Measurements from ENCODE around the gene FGF23.
A peak's percentile ranks its signal among the peaks of the same experiment; 100 is the strongest.

Gene FGF23

DNA sequence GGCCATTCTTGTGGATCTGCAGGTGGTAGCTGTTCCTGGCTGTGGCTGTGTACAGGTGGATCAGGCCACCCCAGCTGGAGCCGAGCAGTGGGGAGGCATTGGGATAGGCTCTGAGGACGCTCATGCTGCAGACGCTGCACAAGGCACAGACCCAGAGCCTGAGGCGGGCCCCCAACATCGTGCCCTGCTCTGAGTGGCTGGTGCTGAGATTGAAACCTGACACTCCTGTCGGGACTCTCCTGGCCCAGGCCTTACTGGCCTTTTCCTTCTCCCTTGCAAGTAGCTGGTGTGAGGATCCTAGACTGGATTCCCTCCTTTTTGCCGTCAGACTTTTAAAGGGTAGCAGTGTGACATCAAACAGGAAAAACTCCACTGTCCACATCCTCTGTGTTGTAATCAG lies at the start of gene FGF23:
Gene FGF23 (minus strand): TSS at position 308 of the 400 bp plus-strand sequence. CDS start 130 bp downstream, at position 178.
- H3K27ac ChIP-seq, result no peak within 1 kb of the TSS
- TF ChIP-seq, protein P1, sequence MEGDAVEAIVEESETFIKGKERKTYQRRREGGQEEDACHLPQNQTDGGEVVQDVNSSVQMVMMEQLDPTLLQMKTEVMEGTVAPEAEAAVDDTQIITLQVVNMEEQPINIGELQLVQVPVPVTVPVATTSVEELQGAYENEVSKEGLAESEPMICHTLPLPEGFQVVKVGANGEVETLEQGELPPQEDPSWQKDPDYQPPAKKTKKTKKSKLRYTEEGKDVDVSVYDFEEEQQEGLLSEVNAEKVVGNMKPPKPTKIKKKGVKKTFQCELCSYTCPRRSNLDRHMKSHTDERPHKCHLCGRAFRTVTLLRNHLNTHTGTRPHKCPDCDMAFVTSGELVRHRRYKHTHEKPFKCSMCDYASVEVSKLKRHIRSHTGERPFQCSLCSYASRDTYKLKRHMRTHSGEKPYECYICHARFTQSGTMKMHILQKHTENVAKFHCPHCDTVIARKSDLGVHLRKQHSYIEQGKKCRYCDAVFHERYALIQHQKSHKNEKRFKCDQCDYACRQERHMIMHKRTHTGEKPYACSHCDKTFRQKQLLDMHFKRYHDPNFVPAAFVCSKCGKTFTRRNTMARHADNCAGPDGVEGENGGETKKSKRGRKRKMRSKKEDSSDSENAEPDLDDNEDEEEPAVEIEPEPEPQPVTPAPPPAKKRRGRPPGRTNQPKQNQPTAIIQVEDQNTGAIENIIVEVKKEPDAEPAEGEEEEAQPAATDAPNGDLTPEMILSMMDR (conservative IDR thresholded peaks at IDR 0.05), result no peak

DNA sequence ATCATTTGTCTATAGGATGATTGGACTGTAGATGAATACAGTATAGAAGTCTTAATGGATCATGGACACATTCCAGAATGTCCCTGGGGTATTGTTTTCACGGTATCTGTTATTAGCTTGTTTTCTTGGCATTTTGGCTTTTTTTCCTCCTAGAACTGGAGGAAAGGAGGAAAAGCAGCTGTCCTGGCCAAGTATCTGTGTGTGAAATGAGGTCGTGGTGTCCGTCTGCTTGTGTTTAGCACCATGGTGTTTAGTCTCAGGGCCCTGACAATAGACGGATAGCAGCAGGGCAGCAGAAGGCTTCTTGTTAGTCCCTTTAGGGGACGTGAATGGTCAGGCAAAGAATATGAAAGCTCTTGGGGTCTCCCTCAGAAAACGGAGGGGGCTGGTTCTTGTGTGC lies 44.9 kb upstream of the FGF23 start:
- TF ChIP-seq, protein P1 (conservative IDR thresholded peaks at IDR 0.05), result no peak
- H3K27ac ChIP-seq, result no peak overlapping the region

DNA sequence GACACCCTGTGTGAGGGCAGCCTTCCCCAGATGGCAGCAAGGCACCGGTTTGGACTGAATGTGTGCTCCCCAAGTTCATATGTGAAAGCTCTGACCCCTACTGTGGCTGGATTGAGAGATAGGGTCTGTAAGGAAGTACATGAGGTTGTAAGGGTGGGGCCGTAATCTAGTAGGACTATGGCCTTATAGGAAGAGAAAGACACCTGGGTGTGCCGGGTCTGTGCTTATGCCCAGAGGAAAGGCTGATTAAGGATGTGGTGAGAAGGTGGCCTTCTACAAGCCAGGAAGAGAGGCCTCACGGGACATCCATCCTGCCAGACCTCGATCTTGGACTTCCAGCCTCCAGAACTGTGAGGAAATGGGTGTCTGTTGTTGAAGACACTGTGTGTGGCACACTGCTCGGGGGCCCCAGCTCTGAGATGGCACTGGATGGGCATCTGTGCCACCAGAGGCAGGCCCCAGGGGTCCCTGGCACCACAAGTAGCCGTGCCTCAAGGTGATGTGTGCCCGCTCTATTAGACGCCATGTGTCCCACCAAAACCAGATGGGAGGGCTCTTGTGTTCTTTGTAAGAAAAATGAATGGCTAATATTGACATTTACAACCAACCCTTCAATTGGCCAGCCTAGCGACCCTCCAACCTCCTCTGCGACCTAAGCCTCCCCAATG lies 44.1 kb upstream of the FGF23 start:
- TF ChIP-seq, protein P1 (conservative IDR thresholded peaks at IDR 0.05), result no peak
- no peak overlapping the region for H3K27ac ChIP-seq

DNA sequence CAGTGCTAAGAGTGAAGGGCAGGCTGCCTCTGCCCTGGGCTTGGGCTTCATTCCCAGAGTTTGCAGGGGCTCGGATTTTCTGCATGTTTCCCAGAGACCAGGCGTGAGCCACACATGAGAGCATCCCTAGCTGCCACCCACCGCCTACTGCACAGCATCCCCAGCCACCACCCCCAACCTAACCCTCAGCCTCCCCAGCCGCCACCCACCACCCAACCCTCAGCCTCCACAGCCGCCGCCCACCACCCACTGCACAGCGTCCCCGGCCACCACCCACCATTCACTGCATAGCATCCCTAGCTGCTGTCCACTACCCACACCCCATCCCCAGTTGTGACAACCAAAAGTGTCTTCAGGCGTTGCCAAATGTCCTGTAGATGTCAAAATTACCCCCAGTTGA lies 43.5 kb upstream of the FGF23 start:
- H3K27ac ChIP-seq, result no peak overlapping the region

DNA sequence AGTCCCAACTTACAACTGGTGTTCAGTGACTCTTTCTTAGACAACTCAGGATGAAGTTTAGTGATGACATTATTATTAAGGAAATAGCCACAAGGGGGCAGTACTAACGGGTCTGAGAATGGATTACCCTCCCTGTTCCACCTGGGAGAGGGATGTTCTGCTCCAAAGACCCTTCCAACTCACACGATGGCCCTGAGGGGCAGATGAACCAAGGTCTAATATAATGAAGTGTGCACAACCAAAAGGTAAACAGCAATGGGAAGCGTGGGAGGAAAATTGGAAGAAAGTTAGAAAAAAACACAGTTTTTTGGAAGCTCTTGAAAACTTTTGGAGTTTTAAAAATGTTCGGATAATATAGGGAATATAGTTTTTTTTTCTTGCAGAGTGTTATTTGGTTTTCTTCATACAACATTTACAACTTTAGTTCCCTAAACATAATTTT lies 42.1 kb upstream of the FGF23 start:
- TF ChIP-seq, protein P1 (conservative IDR thresholded peaks at IDR 0.05), result peak; percentile 84
- H3K27ac ChIP-seq, result no peak overlapping the region

More for the DNA sequence above, 43.5 kb upstream of the FGF23 start:
- TF ChIP-seq, protein P1 (conservative IDR thresholded peaks at IDR 0.05), result no peak

DNA sequence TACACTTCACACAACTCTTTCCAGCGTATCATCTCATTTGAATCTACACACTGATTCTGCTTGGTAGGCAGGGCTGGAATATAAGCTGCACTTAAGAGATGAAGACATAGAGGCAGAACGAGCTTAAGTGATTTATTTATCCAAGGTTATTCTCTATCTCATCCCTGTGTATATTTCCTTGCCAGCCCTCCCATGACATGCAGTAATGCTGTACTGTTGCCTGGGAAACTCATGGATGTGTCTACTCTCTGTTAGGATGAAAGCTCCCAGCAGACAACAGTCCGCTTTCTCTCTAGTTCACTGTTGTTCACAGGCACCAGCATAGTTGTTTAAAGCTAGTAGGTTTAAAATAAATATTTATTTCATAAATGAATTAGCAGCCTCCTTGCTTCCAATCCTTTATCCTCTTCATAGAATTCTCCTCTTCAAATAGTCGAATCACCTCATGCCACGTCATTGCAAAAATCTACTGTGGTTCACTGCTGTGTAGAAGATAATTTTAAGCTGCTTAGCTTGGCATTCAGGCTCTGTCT lies 40.7 kb upstream of the FGF23 start:
- H3K27ac ChIP-seq, result no peak overlapping the region
- TF ChIP-seq, protein P1 (conservative IDR thresholded peaks at IDR 0.05), result no peak

DNA sequence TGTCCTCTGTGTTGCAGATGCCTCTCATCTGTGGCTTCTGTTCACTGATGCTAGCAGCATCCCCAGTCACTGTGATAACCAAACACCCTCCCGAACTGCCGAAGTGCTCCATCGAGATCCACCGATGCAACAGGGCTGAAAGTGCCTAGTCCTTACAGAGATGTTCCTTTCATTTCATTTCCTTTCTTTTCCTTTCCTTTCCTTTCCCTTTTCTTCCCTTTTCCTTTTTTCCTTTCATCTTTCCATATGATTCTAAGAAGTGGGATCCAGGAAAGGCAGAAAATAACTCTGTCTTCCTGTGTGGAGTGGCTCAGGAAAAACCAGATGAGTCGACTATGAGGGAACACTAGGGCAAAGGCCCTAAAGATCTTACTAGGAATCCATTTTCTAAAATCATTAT lies 39.4 kb upstream of the FGF23 start:
- no peak overlapping the region for H3K27ac ChIP-seq
- TF ChIP-seq, protein P1 (conservative IDR thresholded peaks at IDR 0.05), result no peak
